ENCODE data around the gene SHD. TPM values are rescaled to one million over a fixed set of nuclear protein-coding genes. Genes with fewer than 3 reads are reported as not detected.

SHD gene
- total RNA-seq, 1 experiment from 2014 or later: 0.11 TPM

DNA sequence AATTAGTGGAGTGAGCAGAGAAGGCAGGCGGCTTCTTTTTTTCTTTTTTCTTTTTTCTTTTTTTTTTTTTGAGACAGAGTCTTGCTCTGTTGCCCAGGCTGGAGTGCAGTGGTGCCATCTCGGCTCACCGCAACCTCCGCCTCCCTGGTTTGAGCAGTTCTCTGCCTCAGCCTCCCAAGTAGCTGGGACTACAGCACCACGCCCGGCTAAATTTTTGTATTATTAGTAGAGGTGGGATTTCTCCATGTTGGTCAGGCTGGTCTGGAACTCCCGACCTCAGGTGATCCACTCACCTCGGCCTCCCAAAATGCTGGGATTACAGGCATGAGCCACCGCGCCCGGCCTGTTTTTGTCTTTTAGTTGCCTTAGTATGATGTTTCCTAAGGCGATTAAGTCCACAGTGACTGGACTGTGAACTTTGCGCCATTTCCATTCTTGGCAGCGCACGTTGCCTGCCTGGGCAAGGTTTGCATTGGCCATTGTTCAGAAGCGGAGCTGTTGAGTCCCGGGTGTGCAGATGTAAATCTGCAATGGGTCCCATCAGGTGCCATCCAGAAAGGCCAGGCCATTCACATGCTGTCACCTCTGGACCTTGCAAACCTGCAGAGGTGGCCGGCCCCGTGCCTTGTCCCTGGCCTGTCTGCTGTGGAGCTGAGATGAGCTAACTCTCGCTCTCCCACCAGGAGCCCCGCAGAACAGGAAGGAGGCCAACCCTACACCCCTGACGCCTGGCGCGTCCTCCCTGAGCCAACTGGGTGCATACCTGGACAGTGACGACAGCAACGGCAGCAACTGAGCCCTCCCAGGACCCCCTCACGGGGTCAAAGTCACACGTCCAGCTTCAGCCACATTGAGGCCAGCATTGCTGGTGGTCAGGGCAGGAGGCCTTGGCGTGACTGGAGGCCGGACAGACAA, 10.9 kb upstream of the SHD start:
- Histone ChIP-seq H3K4me2 (ENCODE audit: low read length) (no peak overlapping the region), H4K20me1 (ENCODE audit: low read length) (no peaks in the 10 kb centered on the region), H3K9me2 (replicated peaks; ENCODE audit: low read length) (no peaks in the 10 kb centered on the region), H3K9ac (ENCODE audit: low read length) (no peak overlapping the region), H3K79me2 (ENCODE audit: low read length) (no peaks in the 10 kb centered on the region), H3K27me3 (ENCODE audit: low read length) (no peaks in the 10 kb centered on the region), H3K36me3 (ENCODE audit: low read depth, low read length) (peaks cover 5% of the 10 kb centered on the region; the same call in 1 of the 2 replicates), H3K4me3 (ENCODE audit: low read length) (no peak overlapping the region), H2AFZ (ENCODE audit: low read length) (no peak overlapping the region), H3K27ac (ENCODE audit: low read length) (no peak overlapping the region), H3K4me1 (ENCODE audit: insufficient read depth, low read length) (no peaks in the 10 kb centered on the region), H3F3A (ENCODE audit: low read length, unreplicated experiment) (no peaks in the 10 kb centered on the region), H3K9me3 (ENCODE audit: low read length) (no peaks in the 10 kb centered on the region)
- ChIA-PET POLR2A (ENCODE audit: unreplicated experiment) (interaction anchor here (0.6 kb wide), 1 partner anchor 107 kb away, joined by 3 read pairs; no protein-coding TSS in a partner anchor), CTCF (interaction anchor here (1.7 to 2.0 kb wide), 2 partner anchors 75 to 84 kb away, joined by 10 to 23 read pairs; partner anchors contain the start of gene MPND)
- TF ChIP-seq EZH2 (IDR thresholded peaks at IDR 0.05; ENCODE audit: low read length, unreplicated experiment): no peak
- TF ChIP-seq EZH2phosphoT487 (IDR thresholded peaks at IDR 0.05; ENCODE audit: borderline replicate concordance, low read length): no peak
- TF ChIP-seq, protein P1, sequence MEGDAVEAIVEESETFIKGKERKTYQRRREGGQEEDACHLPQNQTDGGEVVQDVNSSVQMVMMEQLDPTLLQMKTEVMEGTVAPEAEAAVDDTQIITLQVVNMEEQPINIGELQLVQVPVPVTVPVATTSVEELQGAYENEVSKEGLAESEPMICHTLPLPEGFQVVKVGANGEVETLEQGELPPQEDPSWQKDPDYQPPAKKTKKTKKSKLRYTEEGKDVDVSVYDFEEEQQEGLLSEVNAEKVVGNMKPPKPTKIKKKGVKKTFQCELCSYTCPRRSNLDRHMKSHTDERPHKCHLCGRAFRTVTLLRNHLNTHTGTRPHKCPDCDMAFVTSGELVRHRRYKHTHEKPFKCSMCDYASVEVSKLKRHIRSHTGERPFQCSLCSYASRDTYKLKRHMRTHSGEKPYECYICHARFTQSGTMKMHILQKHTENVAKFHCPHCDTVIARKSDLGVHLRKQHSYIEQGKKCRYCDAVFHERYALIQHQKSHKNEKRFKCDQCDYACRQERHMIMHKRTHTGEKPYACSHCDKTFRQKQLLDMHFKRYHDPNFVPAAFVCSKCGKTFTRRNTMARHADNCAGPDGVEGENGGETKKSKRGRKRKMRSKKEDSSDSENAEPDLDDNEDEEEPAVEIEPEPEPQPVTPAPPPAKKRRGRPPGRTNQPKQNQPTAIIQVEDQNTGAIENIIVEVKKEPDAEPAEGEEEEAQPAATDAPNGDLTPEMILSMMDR (conservative IDR thresholded peaks at IDR 0.05; ENCODE audit: low read depth, low read length): no peak
- intact Hi-C loops (cut with micrococcal nuclease): loop anchor here (5.0 kb wide), 1 partner anchor 84 kb away; no protein-coding TSS in a partner anchor
- no peak for DNase-seq
- ATAC-seq: no peak
- BruUV-seq (replicated peaks): no TSS peak

- BruUV-seq (replicated peaks): no TSS peak
- H3K9me2 ChIP-seq (replicated peaks; ENCODE audit: low read length): no peaks in the 10 kb centered on the region
- no peak for DNase-seq
- H3K9ac ChIP-seq (ENCODE audit: low read length): no peak overlapping the region
- no peaks in the 10 kb centered on the region for H3K4me1 ChIP-seq (ENCODE audit: insufficient read depth, low read length)
- no peaks in the 10 kb centered on the region for H3F3A ChIP-seq (ENCODE audit: low read length, unreplicated experiment)
- no peak overlapping the region for H3K27ac ChIP-seq (ENCODE audit: low read length)
- CTCF ChIA-PET: no interaction called here
- no peak for TF ChIP-seq EZH2 (IDR thresholded peaks at IDR 0.05; ENCODE audit: low read length, unreplicated experiment)
- TF ChIP-seq EZH2phosphoT487 (IDR thresholded peaks at IDR 0.05; ENCODE audit: borderline replicate concordance, low read length): no peak
- TF ChIP-seq, protein P1 (conservative IDR thresholded peaks at IDR 0.05; ENCODE audit: low read depth, low read length): no peak
- H3K79me2 ChIP-seq (ENCODE audit: low read length): no peaks in the 10 kb centered on the region
- H3K27me3 ChIP-seq (ENCODE audit: low read length): no peaks in the 10 kb centered on the region
- peaks cover 5% of the 10 kb centered on the region; the same call in 1 of the 2 replicates for H3K36me3 ChIP-seq (ENCODE audit: low read depth, low read length)
- H4K20me1 ChIP-seq (ENCODE audit: low read length): no peaks in the 10 kb centered on the region
- intact Hi-C loops (cut with micrococcal nuclease): loop anchor here (5.0 kb wide), 1 partner anchor 83 kb away; no protein-coding TSS in a partner anchor
- H3K4me3 ChIP-seq (ENCODE audit: low read length): no peak overlapping the region
- ATAC-seq: no peak
- H3K4me2 ChIP-seq (ENCODE audit: low read length): no peak overlapping the region
- H2AFZ ChIP-seq (ENCODE audit: low read length): no peak overlapping the region
- POLR2A ChIA-PET (ENCODE audit: unreplicated experiment): no interaction called here
- no peaks in the 10 kb centered on the region for H3K9me3 ChIP-seq (ENCODE audit: low read length)
These were observed 10.1 kb upstream of the SHD start for GRCh38 chr19:4268816-4269430.
